K562 (cell line): ENCODE measurements around the gene COMMD4. TPM values are rescaled to one million over a fixed set of nuclear protein-coding genes. Genes with fewer than 3 reads are reported as not detected.

ENCODE experiments used
- CBFA2T2 ChIP-seq: fragments of 450-650 bp; conservative IDR thresholded peaks from 2 replicates; pipeline ENCODE4 v1.6.1; 2017; ENCODE audit warnings: mild to moderate bottlenecking
- CC2D1A ChIP-seq: fragments of 450-650 bp; IDR thresholded peaks from 2 replicates; pipeline ENCODE4 v1.6.1; 2017; ENCODE audit warnings: mild to moderate bottlenecking
- CHCHD3 ChIP-seq: fragments of 250-450 bp; sonication (Bioruptor Pico); IDR thresholded peaks from 2 replicates; pipeline ENCODE4 v2.1.2; 2022; ENCODE audit warnings: mild to moderate bottlenecking
- CREM ChIP-seq: IDR thresholded peaks from 2 replicates; pipeline ENCODE4 v1.6.1; 2014; ENCODE audit warnings: antibody characterized with exemption, low read depth
- DMBX1 ChIP-seq: fragments of 250-450 bp; sonication (Bioruptor Pico); IDR thresholded peaks from 2 replicates; pipeline ENCODE4 v1.8.0; 2022; ENCODE audit warnings: inconsistent platforms, mild to moderate bottlenecking, moderate library complexity, borderline replicate concordance
- FOXJ3 ChIP-seq: sonication (generic); formaldehyde crosslinking; IDR thresholded peaks from 2 replicates; pipeline ENCODE4 v1.4.0; 2020; ENCODE audit warnings: mild to moderate bottlenecking, missing genetic modification reagents
- GATA2 ChIP-seq: sonication (generic); formaldehyde crosslinking; IDR thresholded peaks from 2 replicates; pipeline ENCODE4 v1.4.0; 2020; ENCODE audit warnings: mild to moderate bottlenecking, missing genetic modification reagents
- HEY1 ChIP-seq: fragments of 250-450 bp; sonication (Bioruptor Pico); IDR thresholded peaks from 2 replicates; pipeline ENCODE4 v1.5.0; 2020; ENCODE audit warnings: mild to moderate bottlenecking, moderate library complexity, borderline replicate concordance
- HNRNPL ChIP-seq: fragments of 200-400 bp; formaldehyde crosslinking; IDR thresholded peaks from 2 replicates; pipeline ENCODE4 v1.6.1; 2017; ENCODE audit warnings: low read depth, mild to moderate bottlenecking, low read length
- JUND ChIP-seq, 2 experiments: IDR thresholded peaks; 2 replicates in 1 of 2; 3 replicates in 1 of 2; pipeline ENCODE4 v1.6.1; 2011; ENCODE audit warnings: borderline replicate concordance in 2 of 2, low read depth in 2 of 2, low read length in 2 of 2, improper control_type of control experiment in 1 of 2, missing biosample characterization in 1 of 2, missing genetic modification characterization in 1 of 2, missing genetic modification reagents in 1 of 2
- MAZ ChIP-seq, 2 experiments: fragments of 450-650 bp in 1 of 2; sonication (generic) in 1 of 2; formaldehyde crosslinking; IDR thresholded peaks in 1 of 2; conservative IDR thresholded peaks in 1 of 2; 2 replicates each; pipeline versions ENCODE4 v1.4.0 to v1.5.0; 2020; ENCODE audit warnings: mild to moderate bottlenecking in 1 of 2, missing genetic modification reagents in 1 of 2
- MECOM ChIP-seq: fragments of 250-450 bp; sonication (Bioruptor Pico); IDR thresholded peaks from 2 replicates; pipeline ENCODE4 v1.8.0; 2022; ENCODE audit warnings: inconsistent platforms
- MED1 ChIP-seq: sonication (generic); formaldehyde crosslinking; IDR thresholded peaks from 2 replicates; pipeline ENCODE4 v1.8.1; 2023; ENCODE audit warnings: missing genetic modification reagents, borderline replicate concordance
- PHB ChIP-seq: fragments of 250-450 bp; sonication (Bioruptor Pico); IDR thresholded peaks from 2 replicates; pipeline ENCODE4 v1.5.0; 2021
- PHF21A ChIP-seq: fragments of 450-650 bp; IDR thresholded peaks from 2 replicates; pipeline ENCODE4 v1.6.1; 2017; ENCODE audit warnings: low read depth, borderline replicate concordance
- PHF8 ChIP-seq: fragments of 200-600 bp; sonication (generic); IDR thresholded peaks from 2 replicates; pipeline ENCODE4 v1.6.1; 2012; ENCODE audit warnings: mixed run types, mild to moderate bottlenecking, inconsistent platforms, low read length, moderate library complexity, borderline replicate concordance
- RFX7 ChIP-seq: fragments of 250-450 bp; sonication (Bioruptor Pico); IDR thresholded peaks from 2 replicates; pipeline ENCODE4 v1.5.1; 2021; ENCODE audit warnings: mild to moderate bottlenecking
- SMC3 ChIP-seq: conservative IDR thresholded peaks from 2 replicates; pipeline ENCODE4 v1.6.1; 2011; ENCODE audit warnings: low read depth, low read length, improper control_type of control experiment; ENCODE audit not compliant: insufficient read depth
- ZNF57 ChIP-seq: fragments of 450-650 bp; formaldehyde crosslinking; IDR thresholded peaks from 2 replicates; pipeline ENCODE4 v1.4.0; 2020; ENCODE audit warnings: mild to moderate bottlenecking, moderate library complexity
- ZNF586 ChIP-seq: fragments of 450-650 bp; formaldehyde crosslinking; conservative IDR thresholded peaks from 2 replicates; pipeline ENCODE4 v1.4.0; 2020; ENCODE audit warnings: mild to moderate bottlenecking, moderate library complexity
- polyA plus RNA-seq, 8 experiments: library from polyadenylated mRNA; depleted of rRNA in 4 of 8; stranded (reverse) in 5 of 8; unstranded in 3 of 8; fragments of >200 nt; fragmentation: Nextera tagmentation in 2 of 8; fragmentation: Illumina TruSeq in 1 of 8; extraction: Ambion mirVana in 2 of 8; extraction: Trizol in 1 of 8; gene quantifications; 2 replicates each; pipeline versions ENCODE4 v1.2.1 to v1.2.3, GENCODE V29; 2011 to 2014; ENCODE audit warnings: inconsistent platforms in 1 of 8, missing spikeins in 1 of 8
- total RNA-seq, 7 experiments: library from RNA; depleted of rRNA in 6 of 7; stranded (reverse); fragments of >200 nt in 6 of 7; fragmentation: Illumina TruSeq in 2 of 7; extraction: Trizol in 2 of 7; gene quantifications; 2 replicates each; pipeline versions ENCODE4 v1.2.1 to v1.2.3, GENCODE V29; 2011 to 2021; ENCODE audit warnings: low replicate concordance in 1 of 7
- TF ChIP-seq, protein P1 (sequence below): fragments of 450-650 bp; conservative IDR thresholded peaks from 2 replicates; pipeline ENCODE4 v1.6.1; 2016; ENCODE audit warnings: missing genetic modification characterization, low read depth, mild to moderate bottlenecking, control low read depth, missing compliant biosample characterization
- TF ChIP-seq, protein P2 (sequence below): fragments of 250-450 bp; sonication (Bioruptor Pico); IDR thresholded peaks from 2 replicates; pipeline ENCODE4 v1.5.0; 2020; ENCODE audit warnings: mild to moderate bottlenecking, borderline replicate concordance

Gene COMMD4
- total and polyA plus RNA-seq, 9 of the 15 experiments (the other 6 are each of a cell fraction or from before 2014, with no cell fraction given) = 20.4 to 140 (median 63.9) TPM

DNA sequence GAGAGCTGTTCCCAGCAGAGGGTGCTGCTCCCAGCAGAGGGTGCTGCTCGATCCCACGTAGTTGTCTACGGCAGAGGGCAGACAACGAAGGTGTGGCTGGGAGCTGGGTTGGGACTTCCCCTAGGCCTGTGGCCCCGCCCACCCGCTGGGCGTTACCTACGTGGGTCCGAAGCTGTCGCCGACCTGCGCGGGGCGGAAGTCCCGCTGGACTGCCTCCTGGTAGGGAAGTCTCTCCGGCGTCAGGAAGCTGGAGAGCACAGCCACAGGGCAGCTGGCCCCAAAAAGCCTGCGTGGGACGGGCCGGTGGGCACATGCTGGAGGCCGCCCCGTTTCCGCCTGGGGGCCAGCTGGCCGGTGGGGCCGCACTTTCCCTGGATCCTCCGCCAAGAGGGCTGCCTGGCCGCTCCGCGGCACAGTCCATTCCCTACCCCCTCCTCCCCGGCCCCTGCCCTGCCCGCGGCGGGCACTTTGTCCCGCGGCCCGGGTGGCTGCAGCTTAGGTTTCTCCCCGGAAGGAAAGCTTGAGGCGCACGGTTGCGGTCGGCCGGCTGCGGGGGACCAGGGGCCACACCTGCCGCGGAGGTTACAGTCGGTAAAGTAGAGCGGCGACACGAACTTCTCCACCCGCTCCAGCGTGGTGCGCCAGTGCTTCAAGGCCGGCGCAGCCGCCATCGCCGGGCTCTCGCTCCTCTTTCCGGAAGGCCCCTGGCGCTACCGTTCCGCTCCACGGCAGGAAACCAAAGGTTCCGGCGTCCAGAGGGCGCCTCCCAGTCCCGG lies 32.2 kb downstream of the COMMD4 start, which contains the start of gene MAN2C1 (continued):
- TF ChIP-seq, protein P1, sequence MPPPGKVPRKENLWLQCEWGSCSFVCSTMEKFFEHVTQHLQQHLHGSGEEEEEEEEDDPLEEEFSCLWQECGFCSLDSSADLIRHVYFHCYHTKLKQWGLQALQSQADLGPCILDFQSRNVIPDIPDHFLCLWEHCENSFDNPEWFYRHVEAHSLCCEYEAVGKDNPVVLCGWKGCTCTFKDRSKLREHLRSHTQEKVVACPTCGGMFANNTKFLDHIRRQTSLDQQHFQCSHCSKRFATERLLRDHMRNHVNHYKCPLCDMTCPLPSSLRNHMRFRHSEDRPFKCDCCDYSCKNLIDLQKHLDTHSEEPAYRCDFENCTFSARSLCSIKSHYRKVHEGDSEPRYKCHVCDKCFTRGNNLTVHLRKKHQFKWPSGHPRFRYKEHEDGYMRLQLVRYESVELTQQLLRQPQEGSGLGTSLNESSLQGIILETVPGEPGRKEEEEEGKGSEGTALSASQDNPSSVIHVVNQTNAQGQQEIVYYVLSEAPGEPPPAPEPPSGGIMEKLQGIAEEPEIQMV (tag) = no peak
- TF ChIP-seq RFX7 (CRISPR knock-in tag) = no peak
- TF ChIP-seq CBFA2T2 = no peak; the same call in 1 of the 2 replicates
- TF ChIP-seq PHF21A = no peak
- TF ChIP-seq CC2D1A = peak; percentile 52; the same call in 1 of the 2 replicates
- no peak for TF ChIP-seq ZNF586 (CRISPR knock-in tag)
- no peak for TF ChIP-seq MED1 (CRISPR knock-in tag)
- TF ChIP-seq HNRNPL = peak; percentile 93
- peak; percentile 78 to 81 for TF ChIP-seq MAZ (CRISPR knock-in tag; conservative IDR thresholded peaks at IDR 0.05 in 1 of 2, IDR thresholded peaks at IDR 0.05 in 1 of 2)
- TF ChIP-seq, protein P2, sequence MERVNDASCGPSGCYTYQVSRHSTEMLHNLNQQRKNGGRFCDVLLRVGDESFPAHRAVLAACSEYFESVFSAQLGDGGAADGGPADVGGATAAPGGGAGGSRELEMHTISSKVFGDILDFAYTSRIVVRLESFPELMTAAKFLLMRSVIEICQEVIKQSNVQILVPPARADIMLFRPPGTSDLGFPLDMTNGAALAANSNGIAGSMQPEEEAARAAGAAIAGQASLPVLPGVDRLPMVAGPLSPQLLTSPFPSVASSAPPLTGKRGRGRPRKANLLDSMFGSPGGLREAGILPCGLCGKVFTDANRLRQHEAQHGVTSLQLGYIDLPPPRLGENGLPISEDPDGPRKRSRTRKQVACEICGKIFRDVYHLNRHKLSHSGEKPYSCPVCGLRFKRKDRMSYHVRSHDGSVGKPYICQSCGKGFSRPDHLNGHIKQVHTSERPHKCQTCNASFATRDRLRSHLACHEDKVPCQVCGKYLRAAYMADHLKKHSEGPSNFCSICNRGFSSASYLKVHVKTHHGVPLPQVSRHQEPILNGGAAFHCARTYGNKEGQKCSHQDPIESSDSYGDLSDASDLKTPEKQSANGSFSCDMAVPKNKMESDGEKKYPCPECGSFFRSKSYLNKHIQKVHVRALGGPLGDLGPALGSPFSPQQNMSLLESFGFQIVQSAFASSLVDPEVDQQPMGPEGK (CRISPR knock-in tag) = no peak
- peak; percentile 88 for TF ChIP-seq SMC3
- TF ChIP-seq DMBX1 = no peak
- TF ChIP-seq HEY1 (CRISPR knock-in tag) = no peak
- TF ChIP-seq CREM = peak; percentile 89
- TF ChIP-seq GATA2 = no peak
- peak; percentile 70 for TF ChIP-seq JUND (IDR thresholded peaks at IDR 0.05; ENCODE audit: borderline replicate concordance, low read depth, low read length)
- no peak; the same call in 2 of the 3 replicates for TF ChIP-seq JUND (tag; IDR thresholded peaks at IDR 0.05; ENCODE audit: borderline replicate concordance, low read depth, low read length)
- no peak for TF ChIP-seq CHCHD3 (CRISPR knock-in tag)
- TF ChIP-seq PHF8 = peak; percentile 88
- no peak for TF ChIP-seq FOXJ3 (CRISPR knock-in tag)
- 0 out of 2 replicates have a peak, but pooled peaks have one; percentile 37 for TF ChIP-seq PHB
- TF ChIP-seq MECOM (CRISPR knock-in tag) = no peak
- TF ChIP-seq ZNF57 (CRISPR knock-in tag) = no peak
